DMS114 treated with DMSO at 0.1 percent for 48 hours (cell line): ENCODE data around the gene RGS19.

ENCODE experiments used
- DNase-seq: peaks from one replicate; lab custom pipeline; 2025; ENCODE audit not compliant: unreplicated experiment; lab: John Stamatoyannopoulos, UW

RGS19 gene

GRCh38 chr20:64037498-64038213 lies 41.7 kb downstream of the RGS19 start:
- DNase-seq: no peak

DNA sequence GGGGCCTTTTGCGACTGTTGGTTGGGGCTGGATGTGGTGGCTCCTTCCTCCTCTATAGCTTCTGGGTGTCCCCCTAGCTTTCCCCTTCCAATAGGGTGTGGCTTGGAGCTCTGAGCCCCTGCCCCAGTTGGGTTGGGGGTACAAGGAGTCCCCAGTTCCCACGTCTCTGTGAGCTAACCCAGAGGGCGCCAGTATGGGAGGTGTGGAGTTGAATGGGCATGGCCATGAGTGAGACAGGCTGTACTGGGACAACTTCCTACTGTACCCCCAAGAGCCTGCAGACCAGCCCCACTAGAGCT lies 42.2 kb downstream of the RGS19 start:
- no peak for DNase-seq

- DNase-seq: no peak
These were observed 42.7 kb downstream of the RGS19 start for GRCh38 chr20:64036346-64037198.

GRCh38 chr20:64035933-64036345 lies 43.4 kb downstream of the RGS19 start, which contains the start of gene C20orf204:
TSS of gene C20orf204 (plus strand) at chr20:64036182. CDS start at chr20:64036324, 142 bp downstream.
- no peak for DNase-seq

GRCh38 chr20:64035066-64035932 lies 44.0 kb downstream of the RGS19 start:
- no peak for DNase-seq

DNA sequence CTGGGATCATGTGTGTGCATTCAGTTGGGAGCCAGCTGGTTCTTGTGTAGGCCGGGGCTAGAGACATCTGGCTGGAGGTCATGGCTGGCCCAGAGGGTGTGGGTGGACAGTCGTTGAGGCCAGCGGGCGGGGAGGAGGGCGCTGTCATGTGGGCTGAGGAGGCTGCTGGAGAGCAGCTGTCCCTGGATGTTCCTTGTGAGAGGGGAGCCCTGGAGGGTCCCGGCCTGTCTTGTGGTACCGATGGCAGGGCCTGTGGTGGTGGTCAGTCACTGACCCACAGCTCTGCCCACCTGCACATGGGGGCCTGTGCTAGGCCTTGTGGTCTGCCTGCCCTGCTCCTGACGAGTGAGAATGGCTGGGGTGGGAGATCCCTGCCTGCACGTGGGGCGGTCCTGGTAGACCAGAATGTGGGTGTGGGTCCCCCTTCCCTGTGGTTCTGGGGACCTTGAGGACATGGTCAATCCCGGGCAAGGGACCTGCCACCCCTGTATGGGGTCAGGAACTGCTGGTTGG lies 45.3 kb downstream of the RGS19 start:
- no peak for DNase-seq

- DNase-seq: no peak
These were observed 46.4 kb downstream of the RGS19 start for GRCh38 chr20:64032706-64033624.

DNA sequence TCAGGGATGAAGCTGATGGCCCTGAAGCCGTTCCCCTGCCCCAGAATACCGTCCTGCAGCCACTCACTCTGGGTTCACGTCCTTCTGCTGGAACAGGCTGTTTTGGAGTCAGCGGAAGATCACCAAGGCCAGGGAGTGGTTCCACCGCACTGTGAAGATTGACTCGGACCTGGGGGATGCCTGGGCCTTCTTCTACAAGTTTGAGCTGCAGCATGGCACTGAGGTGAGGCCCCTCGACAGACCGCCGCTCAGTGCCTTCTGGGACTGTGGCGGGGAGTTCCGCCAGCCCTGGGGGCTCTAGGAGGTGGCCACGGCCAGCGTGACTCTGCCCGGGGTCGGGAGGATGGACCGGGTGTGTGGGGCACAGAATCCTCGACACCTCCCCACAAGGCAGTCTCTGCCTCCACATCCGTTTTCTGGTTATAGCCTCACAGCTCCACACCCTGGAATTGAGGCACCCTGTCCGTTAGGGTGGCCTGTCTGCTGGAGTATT lies 47.5 kb downstream of the RGS19 start:
- no peak for DNase-seq

DNA sequence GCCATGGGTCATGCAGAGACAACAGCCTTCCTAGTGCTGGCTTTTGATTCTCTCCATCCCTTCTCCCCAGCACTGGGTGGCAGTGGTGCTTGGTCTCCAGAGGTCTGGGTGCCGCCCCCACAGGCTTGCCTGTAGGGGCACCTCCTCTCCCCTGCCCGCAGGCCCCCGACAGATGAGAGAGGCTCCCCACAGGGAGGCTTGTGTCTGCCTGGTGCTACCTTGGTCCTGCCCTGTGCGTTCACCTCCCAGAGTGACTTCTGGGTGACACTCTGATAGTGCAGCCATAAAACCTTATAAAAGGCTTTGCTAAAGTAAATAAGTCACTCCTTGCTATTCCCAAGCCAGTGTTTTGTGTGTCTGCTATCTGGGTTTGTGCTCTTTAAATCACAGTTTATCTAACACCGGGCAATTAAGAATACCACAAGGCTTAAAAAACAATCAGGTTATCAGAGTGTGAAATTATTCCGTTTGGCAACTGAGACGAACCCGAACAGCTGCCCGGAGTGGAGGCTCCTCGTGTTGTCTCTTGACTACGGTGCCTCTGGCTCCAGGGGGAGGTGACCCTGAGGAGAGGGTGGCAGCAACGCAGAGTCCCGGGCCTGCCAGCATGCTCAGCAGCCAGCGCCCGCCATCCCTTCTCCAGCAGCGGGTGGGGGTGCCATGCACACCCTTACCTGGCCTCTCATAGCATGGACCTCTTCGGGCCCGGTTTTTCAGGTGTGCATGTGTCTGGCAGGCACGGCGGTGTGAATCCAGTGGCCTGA lies 48.8 kb downstream of the RGS19 start:
- no peak for DNase-seq

- no peak for DNase-seq
These were observed 49.8 kb downstream of the RGS19 start for GRCh38 chr20:64029293-64030117.

DNA sequence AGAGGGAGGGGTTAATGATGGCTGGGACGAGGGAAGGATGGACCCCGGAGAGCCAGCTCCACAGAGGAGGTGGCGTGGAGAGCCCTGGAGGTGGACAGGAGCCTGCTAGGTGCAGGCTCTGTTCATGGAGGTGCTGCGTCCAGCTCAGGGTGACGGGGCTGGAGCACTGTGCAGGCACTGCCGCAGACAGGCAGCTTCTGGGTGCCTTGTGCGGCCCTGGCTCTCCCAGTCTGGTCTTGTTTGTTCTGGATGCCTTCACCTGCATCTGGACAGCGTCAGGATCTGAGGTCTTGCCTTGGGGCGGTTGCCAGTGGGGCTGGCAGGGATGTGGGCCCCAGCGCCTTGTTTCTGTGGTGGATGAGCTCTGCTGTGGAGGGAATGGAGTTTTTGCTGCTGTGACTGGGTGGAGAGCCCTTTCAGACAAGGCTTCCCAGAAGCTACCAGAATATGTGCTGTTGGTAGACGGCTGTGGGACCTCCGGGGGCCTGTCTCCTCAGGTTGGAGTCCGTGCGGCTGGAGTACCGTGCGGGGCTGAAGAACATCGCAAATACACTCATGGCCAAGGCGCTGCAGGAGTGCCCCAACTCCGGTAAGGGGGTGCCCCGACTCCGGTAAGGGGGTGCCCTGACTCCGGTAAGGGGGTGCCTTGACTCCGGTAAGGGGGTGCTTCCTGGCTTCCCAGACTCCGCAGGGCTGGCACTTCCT lies 51.2 kb downstream of the RGS19 start:
- no peak for DNase-seq

- no peak for DNase-seq
These were observed 53.4 kb downstream of the RGS19 start for GRCh38 chr20:64025826-64026412.

- no peak for DNase-seq
These were observed 54.1 kb downstream of the RGS19 start for GRCh38 chr20:64025101-64025825.

DNA sequence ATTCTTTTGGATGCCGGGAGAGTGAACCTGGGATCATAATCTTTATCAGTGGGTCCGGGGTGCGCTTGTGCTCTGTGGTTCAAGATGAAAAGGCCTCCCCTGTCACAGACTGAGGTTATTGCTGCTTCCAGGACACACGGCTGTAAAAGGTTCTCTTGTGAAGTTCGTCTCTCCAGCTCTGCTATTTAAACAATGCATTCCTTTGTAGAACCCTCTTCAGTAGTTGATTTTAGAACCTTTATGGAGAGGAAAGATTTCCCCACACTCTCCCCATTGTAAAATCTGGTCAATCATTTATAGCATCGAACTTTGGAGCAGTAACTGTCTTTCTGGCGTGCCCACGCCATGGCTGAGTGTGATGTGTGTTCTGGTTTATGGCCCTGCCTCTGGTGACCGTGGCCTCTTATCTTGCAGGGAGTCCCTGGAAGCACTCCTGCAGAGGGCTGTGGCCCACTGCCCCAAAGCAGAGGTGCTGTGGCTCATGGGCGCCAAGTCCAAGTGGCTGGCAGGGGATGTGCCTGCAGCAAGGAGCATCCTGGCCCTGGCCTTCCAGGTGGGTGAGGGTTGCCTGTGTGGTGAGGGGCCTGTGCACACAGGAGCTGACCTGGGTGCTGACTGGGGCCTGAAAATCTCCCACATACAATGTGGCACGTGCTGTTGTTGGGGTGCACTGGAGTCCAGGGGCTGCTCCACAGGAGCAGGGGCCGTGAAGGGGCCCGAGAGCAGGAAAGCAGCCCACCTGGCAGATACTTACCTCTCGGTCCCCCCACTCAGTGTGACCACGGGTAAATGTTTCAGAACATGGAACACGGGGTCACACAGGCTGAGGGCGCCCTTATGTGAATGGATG lies 55.0 kb downstream of the RGS19 start:
- no peak for DNase-seq

DNA sequence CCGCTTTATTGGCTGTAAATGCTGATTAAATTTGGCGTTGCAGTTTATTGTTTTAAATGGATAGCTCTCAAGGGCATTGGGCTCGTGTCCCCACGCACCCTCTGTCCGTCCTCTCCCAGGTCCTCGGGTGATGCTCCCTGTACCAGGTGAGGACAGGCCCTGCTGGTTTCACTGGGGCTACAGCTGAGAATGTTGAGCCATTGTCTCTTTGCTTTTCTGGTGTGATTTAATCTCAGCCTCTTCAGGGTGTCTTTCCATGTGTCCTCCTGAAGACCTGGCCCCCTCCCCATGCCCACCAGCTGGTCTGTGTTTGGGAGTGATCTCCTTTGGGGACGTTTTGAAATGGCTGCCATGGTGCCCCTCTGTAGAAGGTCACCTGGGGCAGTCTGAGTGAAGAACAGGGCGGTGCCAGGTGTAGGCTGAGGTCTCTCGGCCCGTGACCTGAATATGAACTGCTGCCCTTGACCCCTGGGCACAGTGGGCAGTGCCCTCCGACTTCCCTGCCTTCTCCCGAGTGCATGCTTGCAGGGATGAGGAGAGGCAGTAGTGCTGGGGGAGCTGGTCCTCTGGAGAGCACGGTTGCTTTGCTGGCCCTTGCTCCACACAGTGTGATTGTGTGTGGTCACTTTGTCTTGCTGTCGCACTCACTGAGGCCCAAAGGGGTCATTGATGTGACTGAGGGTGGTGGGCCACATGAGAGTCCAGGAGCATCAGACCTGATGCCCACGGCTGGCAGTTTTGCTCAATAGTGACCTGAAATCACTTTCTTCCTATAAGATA lies 55.8 kb downstream of the RGS19 start:
- DNase-seq: no peak
